NCI-H748 treated with DMSO at 0.1 percent for 48 hours (cell line): ENCODE data around the gene SETX.
A peak's percentile ranks its signal among the peaks of the same experiment; 100 is the strongest.
"Not testable (repeated sequence)": the region's sequence is repeated elsewhere in the genome, so short reads cannot be mapped to it uniquely, and the experiment has no call there.

ENCODE experiments used
- DNase-seq: peaks from one replicate; lab custom pipeline; 2025; lab: John Stamatoyannopoulos, UW

Gene SETX

DNA sequence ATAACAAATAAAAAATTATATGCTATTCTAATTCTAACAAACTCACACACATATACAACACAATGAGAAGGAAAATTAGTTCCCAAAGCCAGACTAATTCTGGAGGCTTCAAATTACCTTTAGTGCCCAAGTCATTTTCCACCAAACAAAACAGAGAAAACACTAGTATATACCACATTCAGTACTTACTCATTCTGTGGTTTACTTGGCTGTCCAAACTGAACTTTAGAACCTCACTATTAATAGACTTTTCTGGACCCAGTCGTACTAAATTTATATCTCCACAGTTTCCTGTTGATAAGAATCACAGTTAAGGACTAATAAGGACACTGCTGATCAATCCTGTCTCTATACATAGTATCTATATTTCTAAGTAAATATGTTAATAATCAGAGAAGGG is 66.4 kb downstream of the SETX start:
- no peak for DNase-seq

DNA sequence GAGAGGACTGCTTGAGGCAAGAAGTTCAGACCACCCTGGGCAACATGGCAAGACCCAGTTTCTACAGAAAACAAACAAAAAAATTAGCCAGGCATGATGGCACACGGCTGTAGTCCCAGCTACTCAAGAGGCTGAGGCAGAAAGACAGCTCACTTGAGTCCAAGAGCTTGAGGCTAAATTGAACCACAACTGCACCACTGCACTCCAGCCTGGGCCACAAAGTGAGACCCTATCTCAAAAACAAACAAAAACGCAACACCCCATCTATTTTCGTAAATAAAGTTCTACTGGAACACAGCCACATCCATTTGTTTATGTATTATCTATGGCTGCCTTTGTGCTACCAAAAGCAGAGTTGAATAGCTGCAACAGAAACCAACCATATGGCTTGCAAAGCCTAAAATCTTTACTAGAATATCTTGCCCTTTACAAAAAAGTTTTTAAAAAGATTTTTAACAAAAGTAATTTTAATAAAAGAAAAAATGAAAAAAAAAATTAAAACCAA is 67.5 kb downstream of the SETX start:
- no peak for DNase-seq

DNA sequence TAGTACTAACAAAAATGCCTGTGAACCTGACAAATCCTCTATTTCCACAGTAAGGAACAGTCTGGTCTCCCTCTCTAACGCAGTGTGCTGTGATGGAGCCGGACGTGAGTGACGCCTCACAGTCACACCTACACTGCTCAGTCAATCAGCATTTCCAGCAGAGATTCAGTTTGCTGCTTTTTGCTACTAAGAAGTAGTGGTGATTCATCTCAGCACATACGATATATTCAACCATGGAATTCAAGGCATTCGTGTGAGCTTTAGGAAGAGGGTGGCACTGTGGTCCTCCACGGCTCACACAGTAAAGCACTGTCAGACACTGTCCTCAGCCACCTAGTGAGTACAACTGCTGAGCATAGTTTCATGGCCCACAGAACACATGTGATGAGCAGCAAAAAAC is 70.9 kb downstream of the SETX start:
- no peak for DNase-seq

DNA sequence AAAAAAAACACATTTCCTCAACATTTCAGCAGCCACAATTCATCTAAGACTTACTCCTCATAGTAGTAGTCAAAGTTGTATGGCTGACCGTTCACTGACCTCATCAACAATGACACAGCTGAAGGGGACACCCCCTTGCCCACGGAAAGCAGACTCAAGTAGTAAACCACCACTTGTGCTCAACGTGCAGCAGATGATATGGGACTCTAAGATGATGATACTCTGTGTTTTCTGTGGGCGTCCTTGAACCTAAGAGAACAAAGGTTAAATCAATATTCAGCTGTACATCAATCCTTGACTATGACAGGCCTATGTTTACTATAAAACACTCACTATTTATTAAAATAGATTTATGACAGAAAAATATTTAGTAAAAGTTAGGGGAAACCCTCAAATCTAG is 71.6 kb downstream of the SETX start:
- DNase-seq: no peak

DNA sequence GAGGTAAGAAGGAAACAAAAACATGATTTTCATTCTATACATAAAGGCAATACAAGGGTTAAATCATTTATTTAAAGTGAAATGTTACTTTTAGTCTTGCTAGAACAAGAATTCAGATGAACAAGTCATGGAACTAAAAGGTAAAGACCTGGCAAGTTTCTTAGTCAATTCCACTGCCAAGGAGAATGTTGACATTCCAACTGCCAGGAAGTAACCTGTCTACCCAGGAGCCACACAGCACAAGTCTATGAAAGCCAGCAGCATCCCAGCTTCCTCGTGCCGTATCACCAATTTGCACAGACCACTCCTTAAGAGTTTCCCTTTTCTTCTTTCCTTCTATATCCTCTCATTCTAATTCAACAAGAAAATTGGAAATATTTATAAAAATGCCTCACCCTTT is 79.9 kb downstream of the SETX start:
- DNase-seq: no peak

DNA sequence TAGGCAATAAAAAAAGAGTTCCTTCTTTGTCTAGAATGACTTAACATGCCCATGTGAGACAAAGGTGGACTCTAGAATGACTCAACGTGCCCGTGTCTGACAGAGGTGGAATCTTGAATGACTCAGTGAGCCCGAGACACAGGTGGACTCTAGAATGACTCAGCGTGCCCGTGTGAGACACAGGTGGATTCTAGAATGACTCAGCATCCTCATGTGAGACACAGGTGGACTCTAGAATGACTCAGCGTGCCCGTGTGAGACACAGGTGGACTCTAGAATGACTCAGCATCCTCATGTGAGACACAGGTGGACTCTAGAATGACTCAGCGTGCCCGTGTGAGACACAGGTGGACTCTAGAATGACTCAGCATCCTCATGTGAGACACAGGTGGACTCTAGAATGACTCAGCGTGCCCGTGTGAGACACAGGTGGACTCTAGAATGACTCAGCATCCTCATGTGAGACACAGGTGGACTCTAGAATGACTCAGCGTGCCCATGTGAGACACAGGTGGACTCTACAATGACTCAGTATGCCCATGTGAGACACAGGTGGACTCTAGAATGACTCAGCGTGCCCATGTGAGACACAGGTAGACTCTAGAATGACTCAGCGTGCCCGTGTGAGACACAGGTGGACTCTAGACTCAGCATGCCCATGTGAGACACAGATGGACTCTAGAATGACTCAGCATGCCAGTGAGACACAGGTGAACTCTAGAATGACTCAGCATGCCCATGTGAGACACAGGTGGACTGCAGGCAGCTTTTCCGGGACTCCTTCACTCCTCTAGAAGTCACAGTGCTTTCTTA is 84.9 kb downstream of the SETX start:
- not testable (repeated sequence) for DNase-seq

DNA sequence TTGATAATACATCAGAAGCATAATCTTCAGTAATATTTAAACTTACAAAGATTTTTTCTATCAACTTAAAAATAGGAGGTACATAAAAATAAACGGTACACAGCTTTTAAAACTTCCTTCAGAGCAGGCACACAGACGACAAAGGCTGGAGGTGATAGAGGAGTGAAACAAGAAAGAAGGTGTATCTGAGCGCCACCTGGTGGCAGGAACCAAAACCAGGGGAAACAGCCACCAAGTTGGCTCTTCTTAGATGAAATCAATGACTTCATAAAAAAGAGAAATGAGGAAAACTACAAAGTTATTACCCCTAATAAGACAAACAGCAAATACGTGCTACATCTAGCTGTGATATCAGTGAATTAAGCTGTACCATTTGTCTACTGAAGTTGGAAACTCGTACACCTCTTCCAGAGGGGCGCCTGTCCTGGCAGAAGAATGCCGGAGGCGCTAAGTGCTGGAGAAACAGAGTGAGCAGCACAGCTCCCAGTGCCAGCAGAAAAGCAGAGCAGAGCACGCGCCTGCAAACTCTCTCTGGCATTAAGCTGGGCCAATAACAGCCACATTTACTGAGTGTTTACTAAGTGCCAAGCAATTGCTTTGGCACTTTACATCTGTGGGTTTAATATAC is 85.9 kb downstream of the SETX start:
- peak; percentile 64 for DNase-seq

DNA sequence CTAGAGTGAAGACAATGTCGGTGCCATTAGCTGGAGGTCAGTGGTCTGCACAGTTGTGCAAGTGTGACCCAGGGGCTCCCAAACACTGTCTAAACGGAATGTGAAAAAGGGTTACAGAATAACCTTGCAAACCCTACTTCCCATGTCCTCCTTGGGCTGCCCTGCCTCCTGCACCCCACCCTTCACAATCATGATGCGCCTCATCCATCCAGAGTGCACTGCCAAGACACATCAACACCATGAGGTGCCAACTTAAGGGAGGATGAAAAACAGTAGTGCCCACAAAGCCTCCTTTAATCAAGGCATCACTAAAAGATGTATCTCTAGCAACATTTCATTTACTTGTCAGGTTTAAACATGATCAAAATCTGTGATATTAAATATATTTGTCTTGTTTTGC is 87.1 kb downstream of the SETX start:
- DNase-seq: no peak

DNA sequence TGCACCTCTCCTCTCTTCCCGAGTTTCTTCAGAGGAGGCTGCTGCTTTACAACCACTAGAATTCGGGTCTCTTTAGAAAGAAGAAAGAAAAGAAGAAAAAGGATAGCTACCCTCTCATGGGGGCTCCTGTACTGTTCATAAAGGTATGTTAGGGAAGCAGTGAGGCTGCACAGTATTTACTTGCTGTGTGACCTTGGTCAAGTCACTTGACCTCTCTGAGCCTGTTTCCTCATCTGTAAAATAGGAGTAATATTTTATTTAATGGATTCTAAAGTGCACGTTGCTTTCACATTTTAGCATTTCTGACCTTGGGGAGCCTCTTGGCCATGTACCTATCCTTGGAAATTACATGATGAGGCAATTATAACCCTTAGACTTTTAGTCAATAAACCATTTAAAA is 88.8 kb downstream of the SETX start:
- no peak for DNase-seq

DNA sequence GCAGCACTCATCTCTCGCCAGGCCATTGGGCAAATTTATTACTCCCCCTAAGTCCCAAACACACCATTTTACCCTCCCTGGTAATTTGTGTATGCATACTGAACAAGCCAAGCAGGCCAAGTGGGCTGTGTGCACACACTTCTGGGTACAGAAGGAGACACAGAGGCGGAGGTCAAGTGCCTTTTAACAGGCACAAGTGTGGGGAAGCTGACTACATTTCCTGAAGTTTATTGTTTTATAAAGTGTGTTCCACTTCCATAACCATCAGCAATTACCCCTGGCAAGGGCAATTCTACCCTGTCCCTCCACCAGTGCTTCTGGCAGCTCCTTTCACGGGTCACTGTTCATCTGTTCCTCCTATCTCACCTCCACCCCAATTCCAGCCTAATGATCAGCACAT is 93.9 kb downstream of the SETX start:
- DNase-seq: no peak

DNA sequence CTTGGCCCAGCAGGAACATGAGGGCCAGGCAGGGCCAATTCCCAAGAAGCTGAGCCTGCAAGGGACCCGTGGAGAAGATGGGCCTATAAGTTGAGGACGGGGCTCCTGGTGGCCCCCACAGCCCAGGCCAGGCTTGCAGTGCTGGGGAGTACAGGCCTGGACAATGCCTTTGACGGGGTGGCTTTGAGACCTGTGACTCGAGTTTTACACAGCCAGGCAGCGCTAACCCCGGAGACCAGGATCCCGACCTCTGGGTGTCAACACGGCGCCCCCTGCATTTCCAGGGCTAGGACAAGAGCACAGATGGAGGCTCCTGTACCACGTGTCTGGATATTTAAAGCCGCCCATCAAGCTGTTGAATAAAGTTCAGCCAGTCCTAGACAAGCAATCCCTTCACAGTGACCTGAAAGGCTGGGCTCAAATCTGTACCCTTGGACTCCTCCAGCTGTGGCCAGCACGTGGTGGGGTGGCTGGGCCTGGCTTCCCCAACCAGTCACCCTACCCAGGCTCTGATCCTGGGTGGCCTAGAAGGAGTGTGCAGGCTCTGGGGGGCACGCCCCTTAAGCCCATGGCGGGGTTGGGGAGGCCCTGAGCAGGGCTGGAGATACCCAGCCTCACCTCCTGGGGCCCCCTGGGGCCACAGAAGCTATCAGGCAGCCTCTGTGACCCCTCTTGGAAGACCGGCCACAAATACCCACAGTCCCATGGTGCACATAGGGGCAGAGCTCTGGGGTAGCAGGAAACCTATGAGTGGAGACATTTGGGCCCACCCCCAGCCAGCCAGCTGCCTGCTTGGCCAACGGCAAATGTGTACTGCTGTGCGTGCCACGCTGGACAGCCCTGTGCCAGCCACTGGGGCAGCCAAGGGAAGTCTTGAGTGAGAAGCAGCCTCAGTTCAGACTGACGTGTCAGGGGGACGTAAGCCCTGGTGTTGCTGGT is 104.2 kb downstream of the SETX start:
- no peak for DNase-seq

DNA sequence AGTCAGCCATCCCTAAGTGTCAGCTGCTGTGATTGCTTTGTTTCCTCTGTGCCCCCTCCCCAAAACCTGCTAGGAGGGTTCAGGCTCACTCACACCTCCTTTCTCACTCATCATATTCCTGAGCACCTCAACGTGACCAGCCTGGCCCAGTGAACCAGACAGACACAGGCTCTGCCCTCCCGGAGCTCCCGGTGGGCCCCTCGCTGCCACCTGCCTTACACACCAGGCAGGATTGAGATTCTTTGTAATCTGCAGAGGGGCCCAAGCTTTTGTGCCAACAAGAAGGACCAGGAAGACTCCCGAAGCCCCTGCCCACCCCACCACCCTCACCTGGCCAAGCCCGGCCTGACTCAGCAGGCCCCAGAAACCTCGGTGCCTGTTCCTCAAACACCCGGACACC is 105.1 kb downstream of the SETX start:
- no peak for DNase-seq

DNA sequence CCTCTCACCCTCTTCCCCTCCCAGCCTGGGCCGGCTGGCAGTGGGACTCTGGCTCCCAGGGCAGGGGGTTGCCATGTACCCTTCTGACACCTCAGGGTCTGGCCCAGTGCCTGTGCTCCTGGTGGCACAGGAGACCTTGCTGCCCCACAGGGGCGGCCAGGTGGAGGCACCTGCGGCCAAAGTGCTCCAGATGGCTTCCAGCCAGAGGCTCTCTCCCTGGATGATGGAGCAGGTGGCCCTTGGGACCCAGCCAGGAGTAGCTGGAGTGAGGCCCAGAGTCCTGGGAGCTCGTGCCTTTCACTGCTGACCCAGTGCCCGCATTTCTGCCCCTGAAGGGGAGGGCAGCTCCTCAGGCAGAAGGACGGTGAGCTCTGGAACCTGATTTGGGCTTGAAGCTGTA is 105.7 kb downstream of the SETX start:
- no peak for DNase-seq

DNA sequence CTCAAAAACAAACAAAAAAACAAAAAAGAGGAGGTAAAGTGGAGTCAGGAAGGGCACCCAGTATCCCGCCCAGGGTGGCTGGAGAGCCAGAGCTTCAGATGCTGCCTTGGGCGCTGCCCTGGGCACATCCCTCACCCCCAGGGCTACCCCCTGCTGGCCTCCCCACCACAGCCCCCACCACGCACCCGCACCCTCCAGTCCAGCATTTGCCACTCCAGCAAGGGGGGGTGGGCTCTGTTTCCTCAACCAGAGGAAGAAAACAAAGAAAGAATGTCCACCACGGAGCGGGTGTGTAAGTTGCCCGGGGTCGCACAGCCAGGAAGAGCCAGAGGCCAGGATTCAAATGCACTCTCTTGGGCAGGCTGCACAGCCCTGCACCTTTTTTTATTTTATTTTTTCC is 106.8 kb downstream of the SETX start:
- no peak for DNase-seq

DNA sequence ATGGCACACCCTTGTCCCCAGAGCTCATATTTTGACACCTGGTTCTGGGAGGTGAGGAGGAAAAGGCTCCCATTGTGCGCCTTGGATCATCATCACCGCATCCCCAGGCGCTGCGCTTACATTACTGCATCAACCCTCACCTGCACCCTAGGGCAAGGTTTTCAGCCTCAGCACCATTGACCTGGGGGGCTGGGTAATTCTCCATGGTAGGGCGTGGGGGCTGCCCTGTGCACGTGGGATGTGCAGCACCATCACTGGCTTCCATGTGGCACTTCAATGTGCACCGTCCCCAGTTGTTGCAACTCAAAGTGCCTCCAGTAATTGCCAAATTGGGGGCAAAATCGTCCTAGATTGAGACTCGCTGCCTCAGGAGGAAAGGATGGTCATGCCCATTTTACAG is 109.3 kb downstream of the SETX start:
- no peak for DNase-seq

DNA sequence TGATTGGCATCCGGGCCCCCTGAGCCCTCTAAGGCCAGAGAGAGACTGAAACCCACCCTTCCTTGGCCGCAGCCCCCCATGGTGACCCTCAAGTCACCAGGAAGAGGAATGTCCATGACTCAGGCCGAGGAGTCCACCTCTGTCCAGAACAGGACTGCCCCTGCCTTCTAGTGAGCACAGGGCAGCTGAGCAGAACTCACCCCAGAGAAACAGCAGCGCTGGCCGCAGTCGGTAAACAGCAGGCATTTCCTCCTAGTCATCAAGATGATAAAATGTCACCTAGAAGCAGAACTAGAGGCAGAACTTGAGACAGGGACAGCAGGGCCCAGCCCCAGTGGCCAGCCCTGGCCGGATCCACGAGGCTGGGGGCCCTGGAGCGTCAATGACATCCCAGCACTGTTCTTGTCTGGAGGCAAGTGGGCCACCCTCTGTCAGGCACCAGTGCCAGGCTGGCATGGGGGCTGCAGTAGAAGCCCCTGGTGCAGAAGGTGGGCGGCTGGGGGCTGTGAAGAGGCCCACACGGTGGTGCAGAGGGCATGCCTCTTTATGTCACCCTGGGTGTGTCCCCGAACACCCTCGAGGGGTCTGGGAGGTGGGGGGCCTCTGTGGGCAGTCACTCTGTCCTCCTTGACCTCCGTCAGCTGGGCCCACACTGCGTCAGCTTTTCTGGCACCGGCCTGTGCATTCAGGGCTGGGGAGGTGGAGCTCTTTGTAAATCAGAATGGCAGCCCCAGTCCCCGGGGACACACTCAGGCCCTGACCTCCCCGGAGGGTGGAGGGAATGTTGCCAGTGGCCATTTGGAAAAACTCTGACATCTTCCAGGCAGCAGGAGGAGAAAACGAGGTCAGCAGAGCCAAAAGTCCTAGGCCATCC is 110.0 kb downstream of the SETX start:
- DNase-seq: no peak

DNA sequence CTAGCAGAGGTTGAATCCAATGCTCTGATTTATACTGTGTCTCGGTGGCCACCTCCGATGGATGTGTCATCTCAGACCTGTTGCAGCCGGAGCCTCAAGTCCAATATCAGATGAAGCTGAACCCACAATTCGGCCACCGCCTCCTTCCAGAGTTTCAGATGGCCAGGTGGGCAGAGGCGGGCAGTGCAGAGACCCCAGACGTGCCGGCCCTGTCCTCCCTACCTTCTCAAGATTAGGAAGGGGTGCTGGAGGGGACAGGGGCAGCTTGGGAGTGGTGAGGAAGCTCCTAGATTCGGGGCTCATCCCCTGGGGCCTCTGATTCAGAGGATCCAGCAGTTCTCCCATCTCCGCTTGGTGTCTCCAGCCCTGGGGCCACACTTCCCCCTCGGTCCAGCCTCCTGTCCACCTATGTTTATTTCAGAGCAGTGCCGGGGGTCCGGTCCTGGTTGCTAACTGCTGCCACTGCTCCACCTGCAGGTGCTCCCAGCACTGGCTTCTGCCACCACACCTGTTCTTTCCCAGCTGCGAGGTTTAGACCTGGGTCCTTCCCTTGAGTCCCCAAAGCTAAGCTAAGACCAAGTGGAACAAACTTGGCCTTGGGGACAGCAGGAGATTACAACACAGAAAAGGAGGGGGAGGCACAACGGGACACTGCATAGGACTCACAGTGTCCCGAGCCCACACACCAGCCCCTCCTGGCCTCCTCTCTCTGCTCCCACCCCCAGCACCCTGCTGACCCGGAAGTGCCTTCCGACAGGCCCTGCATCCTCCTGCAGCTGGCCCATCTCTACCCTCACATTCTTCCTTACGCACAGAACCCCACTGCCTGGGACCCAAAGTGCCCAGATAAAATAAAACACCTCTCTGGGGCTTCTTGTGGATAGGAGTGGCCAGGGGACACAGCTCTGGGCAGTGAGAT is 111.4 kb downstream of the SETX start:
- DNase-seq: no peak

DNA sequence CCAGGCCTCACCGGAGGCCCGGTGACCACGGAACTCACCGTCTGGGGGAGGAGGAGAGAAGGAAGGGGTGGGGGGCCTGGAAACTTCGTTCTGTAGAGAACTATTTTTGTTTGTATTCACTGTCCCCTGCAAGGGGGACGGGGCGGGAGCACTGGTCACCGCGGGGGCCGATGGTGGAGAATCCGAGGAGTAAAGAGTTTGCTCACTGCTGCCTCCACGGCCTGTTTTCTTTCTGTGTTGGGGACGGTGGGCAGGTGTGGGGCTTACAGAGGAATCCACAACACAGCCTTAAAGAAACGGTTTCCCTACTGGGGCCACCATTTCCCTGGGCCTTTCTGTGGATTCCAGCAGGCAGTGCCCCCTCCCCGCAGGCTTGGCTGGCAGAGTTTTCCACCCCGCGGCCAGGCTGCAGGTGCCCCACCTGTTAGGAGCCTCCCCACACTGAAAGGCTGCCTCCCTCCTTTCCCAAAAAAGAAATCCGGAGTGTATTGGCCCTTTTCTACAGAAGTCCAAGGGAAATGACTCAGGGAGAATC is 112.1 kb downstream of the SETX start:
- no peak for DNase-seq

DNA sequence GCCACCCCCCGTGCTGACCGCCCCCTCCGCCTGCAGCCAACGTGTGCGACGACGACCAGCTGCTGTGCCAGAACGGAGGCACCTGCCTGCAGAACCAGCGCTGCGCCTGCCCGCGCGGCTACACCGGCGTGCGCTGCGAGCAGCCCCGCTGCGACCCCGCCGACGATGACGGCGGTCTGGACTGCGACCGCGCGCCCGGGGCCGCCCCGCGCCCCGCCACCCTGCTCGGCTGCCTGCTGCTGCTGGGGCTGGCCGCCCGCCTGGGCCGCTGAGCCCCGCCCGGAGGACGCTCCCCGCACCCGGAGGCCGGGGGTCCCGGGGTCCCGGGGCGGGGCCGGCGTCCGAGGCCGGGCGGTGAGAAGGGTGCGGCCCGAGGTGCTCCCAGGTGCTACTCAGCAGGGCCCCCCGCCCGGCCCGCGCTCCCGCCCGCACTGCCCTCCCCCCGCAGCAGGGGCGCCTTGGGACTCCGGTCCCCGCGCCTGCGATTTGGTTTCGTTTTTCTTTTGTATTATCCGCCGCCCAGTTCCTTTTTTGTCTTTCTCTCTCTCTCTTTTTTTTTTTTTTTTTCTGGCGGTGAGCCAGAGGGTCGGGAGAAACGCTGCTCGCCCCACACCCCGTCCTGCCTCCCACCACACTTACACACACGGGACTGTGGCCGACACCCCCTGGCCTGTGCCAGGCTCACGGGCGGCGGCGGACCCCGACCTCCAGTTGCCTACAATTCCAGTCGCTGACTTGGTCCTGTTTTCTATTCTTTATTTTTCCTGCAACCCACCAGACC is 112.8 kb downstream of the SETX start:
- DNase-seq: peak; percentile 12

DNA sequence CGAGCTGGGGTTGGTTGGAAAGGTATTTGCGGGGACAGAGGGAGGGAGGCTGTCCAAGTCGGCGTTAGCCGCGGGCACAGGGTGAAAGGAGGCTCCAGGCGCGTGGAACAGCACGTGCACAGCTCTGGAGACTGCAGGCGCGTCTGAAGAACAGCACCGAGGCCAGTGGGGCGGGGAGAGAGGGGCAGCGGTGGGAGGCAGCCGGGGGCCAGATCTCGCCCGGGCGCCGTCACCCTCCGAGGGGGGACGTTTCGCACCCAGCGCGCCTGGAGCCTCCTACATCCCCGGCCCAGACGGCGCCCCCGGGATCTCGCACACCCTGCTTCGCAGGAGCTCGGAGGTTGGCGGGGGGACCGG is 113.3 kb downstream of the SETX start:
- DNase-seq: no peak
